IPS-NIHi7 (cell line): Measurements from ENCODE around the gene B4GALT5.
"Not testable (repeated sequence)": the region's sequence is repeated elsewhere in the genome, so short reads cannot be mapped to it uniquely, and the experiment has no call there.

Experiments
- DNase-seq: peaks from one replicate; pipeline ENCODE4 v3.0.0; 2012; ENCODE audit warnings: mixed read lengths; ENCODE audit errors: extremely low spot score

B4GALT5 gene

DNA sequence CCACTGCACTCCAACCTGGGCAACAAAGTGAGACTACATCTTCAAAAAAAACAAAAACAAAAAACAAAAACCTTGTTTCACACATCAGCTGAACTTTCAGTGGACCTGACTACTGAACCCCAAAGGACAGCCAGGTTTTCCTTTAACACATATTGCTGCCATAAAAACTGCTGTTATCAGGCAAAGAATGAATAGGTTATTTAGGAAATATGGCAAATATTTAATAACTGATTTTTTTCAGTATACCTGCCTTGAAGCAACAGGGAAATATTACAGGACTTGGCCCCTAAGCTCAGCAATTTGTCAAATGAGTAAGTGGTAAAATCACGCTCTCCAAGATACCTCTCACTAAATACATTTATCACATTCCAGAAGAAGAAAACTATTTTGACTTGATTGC, 34.0 kb downstream of the B4GALT5 start:
- DNase-seq = no peak

DNA sequence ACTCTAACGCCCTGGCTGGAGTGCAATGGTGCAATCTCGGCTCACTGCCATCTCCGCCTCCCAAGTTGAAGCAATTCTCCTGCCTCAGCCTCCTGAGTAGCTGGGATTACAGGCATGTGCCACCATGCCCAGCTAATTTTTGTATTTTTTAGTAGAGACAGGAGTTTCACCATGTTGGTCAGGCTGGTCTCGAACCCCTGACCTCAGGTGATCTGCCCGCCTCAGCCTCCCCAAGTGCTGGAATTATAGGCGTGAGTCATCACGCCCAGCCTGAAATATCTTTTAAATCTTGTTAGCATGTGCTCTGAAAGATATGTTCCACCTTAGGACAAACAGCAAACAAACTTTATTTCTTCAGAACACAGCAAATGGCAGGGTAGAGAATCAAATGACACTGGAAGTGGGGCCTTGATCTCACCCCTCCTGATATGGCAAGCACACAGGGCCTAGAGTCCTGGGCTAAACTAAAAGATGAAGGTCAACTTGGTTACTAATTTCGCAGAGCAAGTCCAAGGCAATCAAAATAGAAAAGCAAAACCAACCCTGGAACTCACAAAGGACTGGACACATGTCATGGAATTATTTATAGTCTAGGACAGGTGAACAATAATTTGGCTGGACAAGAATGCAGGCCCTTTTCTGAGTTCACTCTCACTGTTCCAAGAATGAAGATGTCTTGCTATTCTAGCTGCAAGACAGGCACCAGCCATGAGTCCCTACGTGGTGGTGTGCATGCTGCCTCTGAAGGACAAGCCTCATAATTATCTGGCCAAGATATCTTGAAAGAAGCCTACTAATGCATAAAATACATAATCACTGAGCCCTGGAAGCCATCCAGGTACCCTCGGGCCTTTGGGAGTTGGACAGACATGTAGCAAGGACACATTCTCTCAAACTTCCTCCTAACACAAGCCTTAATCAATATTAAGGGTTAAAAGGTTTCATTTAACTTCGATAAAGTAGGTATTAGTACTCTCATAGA, 35.6 kb downstream of the B4GALT5 start:
- DNase-seq = no peak

DNA sequence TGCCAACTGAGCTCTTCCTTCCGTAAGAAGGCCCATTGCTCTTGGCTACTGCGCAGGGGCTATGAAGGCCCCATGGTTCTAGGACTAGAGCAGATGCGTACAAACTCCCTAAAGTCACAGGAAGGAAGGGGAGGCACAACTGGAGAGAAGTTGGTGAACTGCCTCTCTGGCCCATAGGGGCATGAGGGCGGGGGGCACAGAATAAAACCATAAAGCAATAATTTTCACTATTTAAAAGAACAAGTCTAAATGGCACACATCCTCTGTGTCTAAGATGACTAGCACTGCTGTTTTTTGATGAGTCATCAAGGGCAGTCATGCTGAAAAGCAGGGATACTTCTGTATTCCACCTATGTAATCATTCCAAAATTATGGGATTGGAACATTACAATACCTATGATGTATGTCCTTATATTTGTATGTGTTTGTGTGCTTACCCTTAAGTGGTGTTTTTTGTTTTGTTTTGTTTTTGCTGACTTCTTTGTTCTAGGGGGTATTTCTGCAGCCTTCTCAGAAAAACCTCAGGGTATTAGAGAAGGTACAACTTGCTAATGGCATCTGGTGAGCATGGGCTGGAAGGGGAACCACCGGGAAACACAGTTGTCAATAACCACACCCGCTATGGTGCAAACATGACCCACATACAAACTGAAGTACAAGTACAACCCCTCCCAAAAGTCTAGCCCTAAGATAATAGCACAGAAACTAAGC, 36.9 kb downstream of the B4GALT5 start:
- DNase-seq = no peak

DNA sequence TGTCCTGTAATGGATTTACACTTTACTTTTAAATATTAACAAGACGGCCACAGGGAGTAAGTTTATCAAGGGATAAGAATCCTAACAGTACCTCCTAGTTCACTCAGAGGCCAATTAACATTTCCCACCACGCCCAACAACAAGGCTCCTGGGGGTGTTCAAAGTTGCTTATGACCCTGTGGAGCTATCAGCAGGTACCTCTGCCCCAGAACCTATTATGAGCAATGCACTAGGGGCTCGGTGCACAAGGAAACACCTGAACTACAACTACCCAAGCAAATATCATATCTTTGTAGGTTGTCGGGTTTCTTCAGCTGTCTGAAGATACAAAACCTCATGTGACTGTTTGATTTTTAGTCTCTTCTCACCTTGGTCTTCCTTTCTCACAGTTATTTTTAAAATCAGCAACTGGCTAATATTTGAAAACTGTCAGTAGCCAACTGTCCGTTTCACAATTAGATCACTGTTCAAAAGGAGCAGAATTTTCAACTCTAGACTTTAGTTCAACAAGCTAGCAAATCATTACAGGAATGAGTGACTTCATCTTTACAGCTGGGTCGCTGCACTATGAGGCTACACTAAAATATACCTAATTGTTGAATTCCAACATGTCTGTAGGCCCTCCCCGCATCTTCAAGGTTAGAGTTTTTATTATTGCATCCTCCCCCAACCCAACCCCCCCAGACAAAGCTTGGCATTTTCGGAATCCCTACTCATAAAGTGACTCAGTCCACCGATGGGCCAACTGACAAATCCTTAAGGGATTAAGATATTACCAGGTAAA, 38.1 kb downstream of the B4GALT5 start:
- no peak for DNase-seq

DNA sequence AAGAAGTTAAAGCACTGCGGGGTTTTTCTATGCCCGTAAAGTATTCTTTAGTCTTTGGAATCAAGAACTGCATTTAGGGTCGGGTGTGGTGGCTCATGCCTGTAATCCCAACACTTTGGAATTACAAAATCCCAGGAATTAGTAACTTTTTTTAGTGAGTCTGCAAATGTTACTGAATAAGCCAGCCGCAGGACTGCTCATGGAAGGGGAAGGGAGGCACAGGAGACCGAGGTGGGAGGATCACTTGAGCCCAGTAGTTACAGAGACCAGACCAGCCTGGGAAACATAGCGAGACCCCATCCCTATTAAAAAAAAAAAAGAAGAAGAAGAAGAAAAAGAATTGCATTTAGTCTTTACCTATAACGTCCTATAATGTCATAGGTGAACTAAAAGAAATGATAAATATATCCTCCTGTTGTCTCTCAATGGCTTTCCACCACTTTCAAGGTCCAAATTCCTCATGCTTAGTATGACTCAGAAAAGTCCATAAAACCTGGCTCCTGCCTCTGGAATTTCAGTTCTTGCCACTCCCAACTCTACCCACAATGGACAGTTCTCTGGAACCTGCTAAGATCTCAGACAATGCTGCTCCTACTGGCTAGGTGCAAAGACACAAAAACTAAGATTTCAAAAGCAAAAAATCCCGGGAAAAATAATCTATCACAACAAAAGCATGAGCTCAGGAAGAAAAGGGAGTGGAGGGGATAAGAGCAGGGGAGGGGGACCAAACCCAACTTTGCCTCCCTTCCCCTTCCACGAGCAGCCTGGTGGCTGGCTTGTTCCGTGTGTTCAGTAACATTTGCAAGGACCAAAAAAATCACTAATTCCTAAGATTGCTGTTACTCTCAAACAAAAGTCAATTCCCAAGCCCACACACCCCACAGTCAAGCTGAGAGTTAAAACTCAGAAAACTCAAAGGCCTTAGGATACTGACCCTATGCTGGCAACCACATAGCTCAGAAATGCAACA, 39.0 kb downstream of the B4GALT5 start:
- DNase-seq = no peak

DNA sequence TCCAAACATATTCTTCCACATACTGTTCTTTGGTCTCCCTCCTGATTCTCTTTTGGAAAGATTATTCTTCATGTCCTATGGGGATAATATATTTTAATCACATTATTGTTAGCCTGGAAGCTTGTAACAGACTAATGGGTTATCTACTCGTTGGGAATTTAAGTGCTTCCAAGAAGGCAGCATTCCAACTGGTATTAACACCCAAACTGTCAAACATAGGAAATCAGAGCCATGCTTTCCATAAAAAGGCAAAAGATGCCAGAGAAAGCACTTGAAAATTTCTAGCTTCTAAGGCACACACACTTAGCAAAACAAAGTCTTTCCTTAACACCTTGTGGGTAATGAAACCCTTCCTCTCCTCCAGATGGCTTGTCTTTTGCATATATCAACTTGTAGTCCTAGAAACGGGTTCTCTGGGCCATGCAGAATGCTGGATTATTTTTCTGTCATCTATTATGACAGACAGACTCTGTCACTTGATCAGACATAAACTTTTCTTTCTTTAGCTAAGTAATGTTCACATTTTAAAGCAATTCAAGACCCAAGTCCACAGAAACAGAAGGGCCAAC, 41.5 kb downstream of the B4GALT5 start:
- DNase-seq = no peak

DNA sequence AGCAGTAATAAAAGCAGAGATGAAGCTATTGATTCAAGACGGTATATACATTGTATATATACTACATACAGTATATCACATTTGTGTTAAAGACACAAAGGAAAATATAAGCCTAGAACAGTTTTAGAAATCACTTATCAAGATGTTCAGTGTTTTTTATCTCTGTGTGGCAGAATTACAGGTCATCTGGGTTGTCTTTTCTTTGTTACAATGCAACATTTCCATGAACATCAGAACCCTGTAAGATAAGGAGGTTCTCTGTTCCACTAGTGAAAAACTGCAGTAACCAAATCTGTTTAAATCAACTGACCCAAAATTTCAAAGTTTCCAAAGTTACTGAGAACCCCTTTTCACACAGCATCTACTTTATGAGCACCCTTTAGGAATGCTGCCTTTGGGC, 42.2 kb downstream of the B4GALT5 start:
- no peak for DNase-seq

DNA sequence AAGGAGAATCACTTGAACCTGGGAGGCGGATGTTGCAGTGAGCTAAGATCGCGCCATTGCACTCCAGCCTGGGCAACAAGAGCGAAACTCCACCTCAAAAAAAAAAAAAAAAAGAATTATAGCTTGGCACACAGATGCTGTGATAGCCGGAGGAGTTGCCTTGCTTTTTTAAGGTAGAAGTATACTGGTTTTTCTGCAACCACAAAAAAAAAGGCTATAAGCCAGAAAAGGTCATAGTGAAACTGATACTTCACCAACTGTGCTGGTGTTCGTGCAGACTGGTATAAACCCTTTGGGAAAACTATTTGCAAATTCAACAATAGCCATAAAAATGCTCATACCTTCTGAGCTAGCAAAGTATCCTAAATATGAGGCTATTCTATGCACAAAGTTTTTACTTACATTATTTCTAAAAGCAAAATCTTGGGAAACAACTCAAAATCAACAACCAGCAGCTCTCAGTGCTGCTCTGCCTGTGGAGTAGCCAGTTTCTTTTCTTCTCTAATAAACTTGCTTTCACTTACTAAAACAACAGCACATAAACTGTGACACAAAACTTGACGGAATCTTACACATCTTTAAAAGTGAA, 44.0 kb downstream of the B4GALT5 start:
- no peak for DNase-seq

DNA sequence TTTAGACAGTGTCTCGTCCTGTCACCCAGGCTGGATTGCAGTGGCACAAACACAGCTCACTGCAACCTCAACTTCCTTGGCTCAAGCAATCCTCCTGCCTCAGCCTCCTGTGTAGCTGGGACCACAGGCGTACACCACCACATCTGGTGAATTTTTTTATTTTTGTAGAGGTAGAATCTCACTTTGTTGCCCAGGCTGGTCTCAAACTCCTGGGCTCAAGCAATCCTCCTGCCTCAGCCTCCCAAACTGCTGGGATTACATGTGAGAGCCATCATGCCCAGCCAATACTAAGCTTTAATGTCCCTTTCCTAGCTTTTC, 44.8 kb downstream of the B4GALT5 start:
- not testable (repeated sequence) for DNase-seq

DNA sequence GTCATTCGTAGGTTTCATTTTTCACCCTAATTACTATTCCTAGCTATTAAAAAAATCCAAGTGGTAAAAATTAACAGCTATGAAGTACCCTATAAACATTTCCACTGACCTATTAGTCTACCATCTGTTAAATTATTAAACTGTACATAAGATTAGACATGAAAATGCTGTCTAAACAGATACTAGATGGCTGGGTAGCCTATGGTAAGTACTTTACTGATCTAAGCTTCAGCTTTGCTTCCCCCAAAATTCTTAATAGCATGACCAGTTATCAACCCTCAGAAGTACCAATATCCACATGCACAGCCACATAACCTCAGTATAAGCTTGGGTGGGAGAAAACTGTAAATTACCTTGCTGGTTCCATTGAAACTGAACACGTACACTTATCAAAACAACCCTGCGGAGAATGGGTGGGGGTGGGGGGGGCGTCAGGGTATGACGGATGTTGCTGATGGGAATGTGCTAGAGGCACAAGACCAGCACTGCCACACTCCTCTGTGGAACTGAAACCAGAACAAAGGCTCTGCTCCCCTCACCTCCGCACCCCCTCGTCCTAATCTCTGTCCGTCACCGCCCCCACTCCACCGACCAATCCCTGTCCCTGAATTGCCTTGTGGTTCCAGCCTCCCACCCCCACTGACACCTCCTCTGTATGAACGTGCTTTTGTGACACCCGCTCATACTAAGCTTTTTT, 45.3 kb downstream of the B4GALT5 start:
- no peak for DNase-seq

DNA sequence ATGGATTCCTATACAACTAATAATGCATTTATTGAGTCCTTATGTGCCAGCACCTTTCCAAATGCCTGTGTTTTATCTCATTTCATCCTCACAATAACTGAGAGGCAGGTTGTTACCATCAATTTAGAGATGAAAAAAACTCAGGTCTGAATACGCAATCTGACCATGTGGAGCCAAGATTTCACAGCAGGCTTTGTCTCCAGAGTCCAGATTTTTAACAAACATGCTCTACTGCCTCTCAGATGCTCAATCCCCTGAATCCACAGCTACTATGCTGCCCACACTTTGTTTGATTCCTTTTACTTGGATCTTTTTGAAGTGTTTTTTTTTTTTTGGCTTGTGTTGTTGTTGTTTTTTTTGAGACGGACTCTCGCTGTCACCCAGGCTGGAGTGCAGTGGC, 46.8 kb downstream of the B4GALT5 start:
- DNase-seq = no peak

DNA sequence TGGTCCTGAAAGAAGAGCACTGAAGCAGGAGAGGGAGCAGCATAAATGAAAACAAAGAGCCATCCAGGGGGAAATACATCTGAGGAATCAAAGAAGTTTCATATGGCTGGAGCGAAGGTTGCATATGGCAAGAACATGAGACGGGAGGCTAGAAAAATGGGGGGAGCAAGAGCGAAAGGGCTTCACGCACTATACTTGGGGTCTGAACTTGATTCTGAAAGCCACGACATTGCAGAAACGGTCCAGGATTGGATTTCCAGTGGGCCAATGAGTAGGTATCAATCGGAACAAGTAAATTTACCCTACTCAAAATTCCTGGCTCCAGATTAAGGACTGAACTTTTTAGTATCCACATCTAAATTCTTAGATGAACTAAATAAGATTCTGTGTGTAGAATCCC, 47.9 kb downstream of the B4GALT5 start:
- no peak for DNase-seq

DNA sequence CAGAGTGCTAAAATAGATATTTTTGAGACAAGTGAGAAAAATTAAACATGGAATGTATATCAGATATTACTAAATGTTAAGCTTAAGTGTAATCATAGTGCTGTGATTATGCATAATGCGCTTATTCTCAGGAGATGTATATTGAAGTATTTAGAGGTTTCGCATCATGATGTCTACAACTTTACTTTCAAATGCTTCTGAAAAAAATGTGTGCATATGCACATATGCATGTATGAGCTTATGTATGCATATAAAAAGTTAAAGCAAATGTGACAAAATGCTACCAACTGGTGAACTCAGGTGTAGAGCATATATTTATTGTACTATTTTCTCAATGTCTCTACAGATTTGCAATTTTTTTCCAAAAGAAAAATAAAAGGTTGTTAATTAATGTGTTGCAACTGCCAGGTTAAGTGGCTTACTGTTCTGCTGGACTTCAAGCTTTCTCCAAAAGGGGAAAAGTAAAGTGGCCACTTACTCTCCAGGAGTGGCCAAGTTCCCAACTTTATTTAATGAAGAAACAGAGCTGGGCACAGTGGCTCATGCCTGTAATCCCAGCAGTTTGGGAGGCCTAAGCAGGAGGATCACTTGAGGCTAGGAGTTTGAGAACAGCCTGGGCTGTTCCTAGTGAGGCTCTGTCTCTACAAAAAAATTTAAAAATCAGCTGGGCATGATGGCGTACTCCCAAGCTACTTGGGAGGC, 48.9 kb downstream of the B4GALT5 start:
- no peak for DNase-seq

DNA sequence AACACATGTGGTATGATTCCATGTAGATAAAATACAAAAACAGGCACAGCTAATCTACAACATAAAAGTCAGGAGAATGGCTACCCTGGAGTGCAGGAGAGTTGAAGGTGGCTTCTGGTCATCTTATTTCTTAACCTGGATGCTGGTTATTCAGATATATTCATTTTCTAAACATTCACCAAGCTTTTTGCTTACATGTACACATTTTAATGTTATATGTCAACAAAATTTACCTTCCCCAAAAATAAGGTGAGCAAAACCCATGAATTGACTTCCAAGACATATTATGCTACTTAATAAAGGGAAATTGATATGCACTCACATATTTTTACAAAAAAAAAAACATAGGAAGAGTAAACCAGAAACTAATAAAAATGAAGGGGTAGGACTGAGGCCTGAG, 50.6 kb downstream of the B4GALT5 start:
- DNase-seq = no peak

DNA sequence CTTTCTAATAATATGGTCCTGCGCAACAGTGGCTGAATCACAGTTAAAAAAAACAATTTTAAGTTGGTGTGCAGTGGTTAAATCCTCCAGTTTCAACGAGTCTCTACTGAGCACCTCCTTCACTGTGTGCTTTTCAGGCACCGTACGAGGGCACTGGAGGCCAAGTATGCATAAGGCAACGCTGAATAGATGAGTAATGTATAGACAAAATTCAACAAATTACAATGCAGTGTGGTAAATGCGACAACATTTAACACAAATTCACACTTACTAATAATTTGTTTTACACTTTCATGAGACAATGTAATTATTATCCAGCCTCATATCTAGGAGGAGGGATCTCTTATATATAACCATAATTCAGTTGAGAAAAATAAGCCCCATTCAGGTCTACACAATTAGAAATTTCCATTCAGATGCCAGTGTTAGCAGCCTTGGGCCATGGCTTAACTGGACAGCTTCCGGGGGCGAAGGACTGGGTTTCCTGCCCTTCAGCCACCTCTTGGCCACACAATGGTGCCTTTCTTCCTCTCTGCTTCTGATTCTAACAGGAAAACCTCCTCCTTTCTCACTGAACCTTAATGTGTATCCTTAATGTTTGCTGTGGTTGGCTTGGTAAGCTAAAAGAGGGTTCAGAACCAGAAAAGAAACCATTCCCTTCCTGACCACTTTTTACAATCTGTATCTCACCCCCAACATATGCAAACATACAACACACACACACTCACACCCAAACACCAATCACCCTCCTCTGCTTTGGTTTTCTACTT, 51.9 kb downstream of the B4GALT5 start:
- DNase-seq = no peak

DNA sequence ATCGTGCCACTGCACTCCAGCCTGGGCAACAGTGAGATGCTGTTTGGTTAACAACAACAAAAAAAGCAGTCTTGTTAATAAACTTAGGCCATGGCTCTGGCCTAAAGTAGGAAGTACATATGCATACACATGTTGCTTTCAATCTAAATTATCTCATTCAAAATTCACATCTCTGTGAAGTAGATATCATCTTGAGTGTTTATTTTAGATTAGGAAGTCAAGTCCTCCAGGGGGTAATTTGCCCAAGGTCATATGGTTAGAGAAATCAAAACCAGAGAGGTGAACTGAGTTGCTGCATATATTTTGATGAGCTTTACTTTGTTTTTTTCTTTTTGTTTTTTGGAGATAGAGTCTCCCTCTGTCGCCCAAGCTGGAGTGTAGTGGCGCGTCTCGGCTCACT, 52.8 kb downstream of the B4GALT5 start:
- DNase-seq = no peak

DNA sequence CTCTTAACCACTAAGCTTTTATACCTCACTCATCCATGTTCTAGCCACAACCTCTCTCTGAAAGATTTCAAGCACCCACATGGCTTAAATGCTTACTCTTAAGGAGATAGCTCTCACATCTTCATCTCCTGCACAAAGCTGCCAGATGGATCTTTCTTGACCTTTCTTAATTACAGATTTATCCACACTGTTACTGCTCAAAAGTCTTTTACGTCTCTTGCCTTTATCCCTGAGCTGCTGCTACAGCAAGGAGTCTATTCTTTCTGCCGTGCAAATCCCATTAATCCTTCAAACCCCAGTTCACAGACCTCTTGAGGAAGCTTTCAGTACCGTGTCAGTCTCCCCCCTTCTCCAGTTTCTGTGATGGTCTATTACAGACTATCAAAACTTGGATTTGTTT, 54.6 kb downstream of the B4GALT5 start:
- no peak for DNase-seq

DNA sequence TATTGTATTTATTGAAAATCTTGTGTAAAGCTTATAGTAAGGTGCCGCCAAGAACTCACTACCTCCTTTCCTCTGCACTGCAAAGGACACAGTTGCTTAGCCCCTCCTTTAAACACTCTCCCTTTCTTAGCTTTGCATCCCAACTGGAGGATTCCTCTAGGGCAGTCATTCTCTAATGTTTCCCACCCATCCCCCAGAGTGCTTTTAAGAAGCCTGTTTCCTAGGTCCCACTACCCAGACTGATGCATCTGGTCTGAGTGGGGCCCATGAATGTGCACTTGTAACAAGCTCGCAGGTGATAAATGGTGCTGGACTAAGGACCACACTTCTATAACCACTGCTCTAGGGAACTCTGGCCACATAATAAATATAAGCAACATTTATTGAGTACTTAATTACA, 55.2 kb downstream of the B4GALT5 start:
- peak; percentile 53 for DNase-seq
